Loucy (cell line): ENCODE measurements around the gene ATP6V0E2.

Source experiments
- H2AFZ ChIP-seq: fragments of 200-600 bp; sonication (generic); 2 replicates; pipeline ENCODE4 v1.6.0; 2016; ENCODE audit warnings: antibody characterized with exemption, mild to moderate bottlenecking, low read length, moderate library complexity
- H3F3A ChIP-seq: fragments of 200-600 bp; 2 replicates; pipeline ENCODE4 v1.6.0; 2016; ENCODE audit warnings: antibody characterized with exemption, low read depth, mild to moderate bottlenecking
- H3K27me3 ChIP-seq: fragments of 200-600 bp; sonication (generic); 2 replicates; pipeline ENCODE4 v1.6.1; 2014; ENCODE audit warnings: low read length, mild to moderate bottlenecking; ENCODE audit not compliant: insufficient read depth, poor library complexity, severe bottlenecking
- H3K36me3 ChIP-seq: fragments of 200-600 bp; sonication (generic); 2 replicates; pipeline ENCODE4 v1.6.1; 2016; ENCODE audit warnings: low read length; ENCODE audit not compliant: insufficient read depth
- H3K4me1 ChIP-seq: fragments of 200-600 bp; sonication (generic); 2 replicates; pipeline ENCODE4 v1.5.1; 2014; ENCODE audit warnings: low read length, mild to moderate bottlenecking; ENCODE audit not compliant: insufficient read depth, poor library complexity, severe bottlenecking
- H3K4me2 ChIP-seq: fragments of 200-600 bp; sonication (generic); 2 replicates; pipeline ENCODE4 v1.6.0; 2014; ENCODE audit warnings: antibody characterized with exemption, low read length, low read depth, mild to moderate bottlenecking; ENCODE audit not compliant: poor library complexity, severe bottlenecking
- H3K4me3 ChIP-seq: fragments of 200-600 bp; sonication (generic); 2 replicates; pipeline ENCODE4 v1.5.1; 2014; ENCODE audit warnings: low read length, mild to moderate bottlenecking, mixed read lengths; ENCODE audit not compliant: poor library complexity, severe bottlenecking
- H3K79me2 ChIP-seq: fragments of 200-600 bp; sonication (generic); 2 replicates; pipeline ENCODE4 v1.6.1; 2014; ENCODE audit warnings: low read length; ENCODE audit not compliant: insufficient read depth
- H3K9ac ChIP-seq: fragments of 200-600 bp; sonication (generic); 2 replicates; pipeline ENCODE4 v1.6.0; 2014; ENCODE audit warnings: mild to moderate bottlenecking, low read depth, low read length, moderate library complexity; ENCODE audit not compliant: poor library complexity, severe bottlenecking
- H3K9me2 ChIP-seq: fragments of 200-600 bp; sonication (generic); replicated peaks from 2 replicates; pipeline ENCODE4 v1.6.1; 2016; ENCODE audit warnings: low read depth, low read length, mixed read lengths
- H3K9me3 ChIP-seq: fragments of 200-600 bp; sonication (generic); 2 replicates; pipeline ENCODE4 v1.6.1; 2014; ENCODE audit warnings: mild to moderate bottlenecking, antibody characterized with exemption, low read length, low read depth; ENCODE audit not compliant: insufficient read depth
- H4K20me1 ChIP-seq: fragments of 200-600 bp; sonication (generic); 2 replicates; pipeline ENCODE4 v1.6.0; 2014; ENCODE audit warnings: antibody characterized with exemption, low read length, mild to moderate bottlenecking; ENCODE audit not compliant: insufficient read depth, poor library complexity, severe bottlenecking
- CTCF ChIP-seq: fragments of 200-600 bp; sonication (generic); conservative IDR thresholded peaks from 2 replicates; pipeline ENCODE4 v1.5.1; 2014; ENCODE audit warnings: mild to moderate bottlenecking, antibody characterized with exemption, low read length
- EZH2phosphoT487 ChIP-seq: fragments of 200-600 bp; IDR thresholded peaks from 2 replicates; pipeline ENCODE4 v1.6.1; 2018; ENCODE audit warnings: antibody characterized with exemption, mild to moderate bottlenecking, moderate library complexity, borderline replicate concordance

The ATP6V0E2 gene

GRCh38 chr7:149871576-149871975 lies 2.2 kb upstream of the ATP6V0E2 start:
- Histone ChIP-seq H3K4me3 (no peak overlapping the region), H4K20me1 (peaks cover 2% of the 10 kb centered on the region), H3K79me2 (peaks cover 17% of the 10 kb centered on the region; the same call in 1 of the 2 replicates), H3K9me3 (no peaks in the 10 kb centered on the region), H3K4me1 (peaks cover 72% of the 10 kb centered on the region), H3K27me3 (no peaks in the 10 kb centered on the region), H3F3A (peaks cover 6% of the 10 kb centered on the region), H3K4me2 (no peak overlapping the region), H3K36me3 (no peaks in the 10 kb centered on the region), H3K9me2 (no peaks in the 10 kb centered on the region), H2AFZ (no peak overlapping the region), H3K9ac (no peak overlapping the region)
- TF ChIP-seq EZH2phosphoT487 (no peak), CTCF (no peak)

- H3K4me3 ChIP-seq, result peak overlapping the region; percentile 84
- no peak overlapping the region for H2AFZ ChIP-seq
- peaks cover 6% of the 10 kb centered on the region for H3F3A ChIP-seq
- TF ChIP-seq EZH2phosphoT487, result no peak
- TF ChIP-seq CTCF, result no peak
- no peaks in the 10 kb centered on the region for H3K9me2 ChIP-seq
- peaks cover 17% of the 10 kb centered on the region; the same call in 1 of the 2 replicates for H3K79me2 ChIP-seq
- no peaks in the 10 kb centered on the region for H3K27me3 ChIP-seq
- no peaks in the 10 kb centered on the region for H3K36me3 ChIP-seq
- H3K4me1 ChIP-seq, result peaks cover 62% of the 10 kb centered on the region
- H3K4me2 ChIP-seq, result peak overlapping the region; percentile 86
- H3K9ac ChIP-seq, result peak overlapping the region; percentile 72
- peaks cover 2% of the 10 kb centered on the region for H4K20me1 ChIP-seq
- no peaks in the 10 kb centered on the region for H3K9me3 ChIP-seq
Observed at GRCh38 chr7:149872419-149873073, 1.2 kb upstream of the ATP6V0E2 start.

GRCh38 chr7:149873970-149874643 lies 338 bp downstream of the ATP6V0E2 start:
- Histone ChIP-seq H3K27me3 (no peaks in the 10 kb centered on the region), H3K79me2 (peaks cover 17% of the 10 kb centered on the region; the same call in 1 of the 2 replicates), H3K36me3 (no peaks in the 10 kb centered on the region), H4K20me1 (peaks cover 2% of the 10 kb centered on the region), H3F3A (peaks cover 6% of the 10 kb centered on the region), H3K4me2 (peak overlapping the region; percentile 86), H3K9me3 (no peaks in the 10 kb centered on the region), H3K4me3 (peak overlapping the region; percentile 84), H3K4me1 (peaks cover 50% of the 10 kb centered on the region), H2AFZ (peak overlapping the region; percentile 95), H3K9ac (peak overlapping the region; percentile 72), H3K9me2 (no peaks in the 10 kb centered on the region)
- no peak for TF ChIP-seq CTCF
- TF ChIP-seq EZH2phosphoT487, result no peak
